HG03095 (cell line): ENCODE measurements around the gene SLC16A7.

Experiments
- ATAC-seq: cut with Tn5 transposase; IDR thresholded peaks from one replicate; pipeline ENCODE4 v1.9.1; 2021; ENCODE audit warnings: moderate library complexity; ENCODE audit not compliant: unreplicated experiment

SLC16A7 gene

DNA sequence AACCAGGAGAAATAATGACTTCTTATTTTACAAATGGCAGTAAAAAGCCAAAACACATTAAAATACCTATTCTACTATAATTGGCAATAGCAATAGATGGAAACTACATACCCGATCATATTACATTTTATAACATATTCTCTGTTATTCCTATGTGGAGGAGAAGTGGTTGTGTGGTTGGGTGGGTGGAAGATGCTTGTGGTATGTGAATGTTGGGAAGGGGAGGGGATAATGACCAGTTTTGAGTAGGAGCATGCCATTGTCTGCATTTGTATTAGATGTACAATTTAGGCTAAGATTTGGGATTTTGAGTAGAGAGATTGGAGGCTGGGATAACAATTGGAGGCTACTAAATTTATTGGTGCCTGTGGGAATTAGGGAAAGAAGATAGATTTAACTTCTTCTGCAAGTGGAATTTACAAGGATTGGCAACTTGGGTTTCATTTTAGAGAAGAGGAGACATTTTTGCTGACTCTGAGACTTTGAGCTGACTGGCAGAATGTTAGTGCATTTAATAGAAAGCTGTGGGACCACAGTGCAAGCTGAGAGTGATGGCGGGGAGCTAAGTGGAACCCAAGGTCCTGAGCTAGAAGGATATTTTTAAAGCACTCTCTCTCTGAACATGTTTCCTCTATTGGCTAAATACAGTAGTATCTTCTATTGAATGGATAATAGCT, 65.2 kb downstream of the SLC16A7 start:
- ATAC-seq = no peak

GRCh38 chr12:59664495-59664894, 68.7 kb downstream of the SLC16A7 start:
- ATAC-seq = no peak

GRCh38 chr12:59665701-59666100, 69.9 kb downstream of the SLC16A7 start:
- ATAC-seq = no peak

DNA sequence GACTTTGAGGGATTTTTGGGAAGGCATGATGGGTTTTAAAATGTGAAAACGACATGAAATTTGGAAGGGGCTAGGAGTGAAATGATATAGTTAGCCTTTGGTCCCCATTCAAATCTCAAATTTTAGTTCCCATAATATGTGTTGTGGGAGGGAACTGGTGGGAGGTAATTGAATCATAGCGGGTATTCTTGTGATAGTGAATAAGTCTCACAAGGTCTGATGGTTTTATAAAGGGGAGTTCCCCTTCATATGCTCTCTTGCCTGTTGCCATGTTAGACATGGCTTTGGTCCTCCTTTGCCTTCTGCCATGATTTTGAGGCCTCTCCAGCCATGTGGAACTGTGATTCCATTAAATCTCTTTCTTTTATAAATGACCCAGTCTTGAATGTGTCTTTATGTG, 72.8 kb downstream of the SLC16A7 start:
- ATAC-seq = no peak

DNA sequence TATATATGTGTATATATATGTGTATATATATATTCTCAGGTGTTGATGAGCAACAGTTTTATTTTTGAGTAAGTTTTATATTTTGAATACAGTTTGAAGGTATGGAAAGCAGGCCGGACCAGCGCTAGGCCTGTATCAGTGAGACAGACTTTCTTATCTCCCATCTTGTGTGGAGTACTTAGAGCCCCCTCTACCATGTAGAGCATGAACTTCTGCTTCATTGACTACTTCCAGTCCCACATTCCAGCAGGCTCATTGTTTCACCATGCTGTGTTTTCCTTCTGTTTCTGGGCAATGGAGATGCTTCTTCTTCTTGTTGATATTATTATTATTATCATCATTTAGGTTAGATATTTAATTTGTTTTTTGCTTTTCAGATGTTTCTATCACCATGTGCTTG, 76.4 kb downstream of the SLC16A7 start:
- ATAC-seq = no peak

- ATAC-seq = no peak
Measured at GRCh38 chr12:59675461-59675860, 79.6 kb downstream of the SLC16A7 start.

DNA sequence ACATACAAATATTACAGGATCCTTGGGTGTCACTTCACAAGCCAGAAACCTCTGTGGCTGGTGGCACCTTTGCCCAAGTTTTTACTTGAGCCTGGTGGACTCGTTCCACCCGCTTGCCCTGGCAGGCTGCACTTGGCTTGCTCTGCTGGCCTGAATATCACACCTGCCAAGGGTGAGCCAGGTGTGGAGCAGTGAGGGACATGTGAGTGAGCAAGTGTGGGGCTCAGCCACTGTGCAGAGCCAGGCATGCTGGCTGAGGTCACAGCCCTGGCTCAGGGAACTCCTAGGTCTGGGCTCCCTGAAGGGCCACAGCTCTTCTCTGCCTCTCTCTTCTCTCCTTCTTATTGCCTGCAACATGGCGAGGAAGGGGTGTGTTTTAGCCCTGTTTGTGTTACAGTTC, 82.0 kb downstream of the SLC16A7 start:
- ATAC-seq = no peak

- ATAC-seq = no peak
Measured at GRCh38 chr12:59678759-59679411, 83.1 kb downstream of the SLC16A7 start.

DNA sequence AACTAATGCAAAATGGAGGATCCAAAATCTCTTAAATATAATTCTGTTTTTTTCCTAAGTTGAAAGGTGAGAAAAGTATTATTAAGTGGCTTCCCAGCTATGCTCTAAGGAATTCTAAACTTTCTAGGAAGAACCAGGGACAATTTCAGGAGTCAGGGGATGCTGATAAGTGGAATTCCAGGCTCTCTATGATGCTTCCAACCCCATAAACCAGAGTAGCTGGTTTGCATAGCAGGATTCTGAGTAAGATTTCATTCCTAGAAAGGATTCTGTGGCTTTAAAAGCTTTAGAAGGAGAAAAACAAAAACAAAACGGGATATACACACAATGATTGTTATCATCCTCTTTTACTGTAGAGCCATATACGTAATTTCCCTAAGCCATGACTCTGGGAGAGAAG, 93.9 kb downstream of the SLC16A7 start:
- ATAC-seq = no peak

- no peak for ATAC-seq
Measured at GRCh38 chr12:59695379-59695778, 99.5 kb downstream of the SLC16A7 start.

DNA sequence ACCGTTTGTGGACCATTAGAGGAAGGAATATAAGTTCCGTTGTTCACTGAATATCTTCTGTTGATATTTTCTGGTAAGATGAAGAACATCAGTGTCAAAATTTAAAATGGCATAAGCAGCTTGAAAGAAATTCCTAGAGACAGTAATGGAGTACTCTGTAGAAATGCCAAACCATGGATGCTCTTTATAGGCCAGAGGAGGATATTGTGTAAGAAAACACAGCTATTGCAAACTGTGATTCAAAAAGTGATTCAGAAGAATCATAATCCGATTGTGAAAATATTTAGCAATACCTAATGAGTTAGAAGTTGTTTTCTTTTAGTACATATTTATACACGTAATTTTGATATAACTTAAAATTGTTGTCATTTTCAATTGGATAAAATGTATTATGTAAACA, 102.8 kb downstream of the SLC16A7 start:
- no peak for ATAC-seq

DNA sequence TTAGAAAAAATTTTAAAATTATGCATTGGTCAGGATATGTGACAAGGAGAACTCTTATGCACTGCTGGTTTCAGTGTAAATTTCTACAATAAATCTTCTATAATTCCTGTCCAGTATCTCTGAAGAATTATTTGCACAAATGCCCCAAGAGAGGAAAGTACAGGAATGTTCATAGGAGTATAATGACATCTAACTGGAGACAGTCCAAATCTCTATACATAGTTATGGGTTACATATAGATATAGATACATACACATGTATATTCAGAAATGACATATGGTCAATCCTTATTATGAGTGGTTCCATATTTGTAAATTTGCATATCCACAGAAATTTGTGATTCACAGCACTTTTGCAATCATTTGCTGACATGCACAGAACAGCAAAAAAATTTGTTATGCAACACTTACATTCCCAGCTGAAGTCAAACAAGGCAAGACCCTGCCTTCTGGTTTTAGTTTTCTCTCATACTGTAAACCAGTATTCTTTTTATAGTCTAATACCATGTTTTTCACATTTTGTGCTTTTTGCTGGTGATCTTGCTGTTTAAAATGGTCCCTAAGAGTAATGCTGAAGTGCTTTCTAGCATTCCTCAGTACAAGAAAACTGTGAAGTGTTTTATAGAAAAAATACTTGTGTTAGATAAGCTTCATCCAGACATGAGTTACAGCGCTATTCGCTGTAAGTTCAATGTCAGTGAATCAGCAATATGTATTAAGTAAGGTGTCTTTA, 103.8 kb downstream of the SLC16A7 start:
- ATAC-seq = no peak

DNA sequence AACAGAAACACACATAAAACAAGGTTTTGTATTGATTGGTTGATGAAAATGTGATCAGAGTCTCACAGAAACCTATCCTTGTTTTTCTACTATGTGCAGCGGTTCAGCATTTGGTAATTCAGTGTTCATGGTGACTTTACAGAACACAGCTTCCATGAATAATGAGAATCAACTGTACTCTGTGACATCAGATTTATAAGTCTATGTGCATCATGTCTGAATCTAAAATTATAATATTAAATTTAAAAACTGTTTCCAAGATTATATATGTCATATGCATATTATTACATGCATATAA, 104.3 kb downstream of the SLC16A7 start:
- no peak for ATAC-seq

- ATAC-seq = no peak
Measured at GRCh38 chr12:59708064-59708463, 112.2 kb downstream of the SLC16A7 start.

GRCh38 chr12:59708484-59708883, 112.7 kb downstream of the SLC16A7 start:
- no peak for ATAC-seq

DNA sequence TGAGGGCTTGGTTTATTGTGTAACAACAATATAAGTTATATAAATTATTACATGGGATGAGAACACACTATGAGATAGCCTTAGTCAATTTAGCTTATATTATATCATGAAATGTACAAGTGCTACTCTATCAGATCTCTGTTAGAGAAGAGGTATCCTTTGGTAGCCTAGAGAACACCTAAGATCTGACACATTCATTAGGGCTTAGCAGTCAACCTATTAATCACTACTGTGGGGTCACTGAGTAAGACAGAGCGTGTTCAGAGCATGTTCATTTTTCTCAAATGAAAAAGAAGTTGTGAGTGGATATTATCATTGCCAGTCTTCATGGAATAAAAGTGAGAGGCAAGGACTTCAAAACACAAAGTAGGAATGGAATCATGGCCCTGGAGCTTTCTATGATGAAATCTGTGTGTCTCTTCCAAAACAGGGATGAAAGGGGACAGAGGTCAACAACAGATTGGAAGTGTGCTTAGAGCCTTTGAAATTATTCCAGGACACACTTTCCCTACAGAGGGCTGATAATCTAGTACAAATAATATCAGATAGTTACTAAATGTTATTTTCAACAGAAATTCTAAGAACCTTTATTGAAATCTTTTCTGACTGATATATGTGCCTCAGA, 114.3 kb downstream of the SLC16A7 start:
- no peak for ATAC-seq

- no peak for ATAC-seq
Measured at GRCh38 chr12:59710964-59711363, 115.1 kb downstream of the SLC16A7 start.

- no peak for ATAC-seq
Measured at GRCh38 chr12:59715434-59715833, 119.6 kb downstream of the SLC16A7 start.

DNA sequence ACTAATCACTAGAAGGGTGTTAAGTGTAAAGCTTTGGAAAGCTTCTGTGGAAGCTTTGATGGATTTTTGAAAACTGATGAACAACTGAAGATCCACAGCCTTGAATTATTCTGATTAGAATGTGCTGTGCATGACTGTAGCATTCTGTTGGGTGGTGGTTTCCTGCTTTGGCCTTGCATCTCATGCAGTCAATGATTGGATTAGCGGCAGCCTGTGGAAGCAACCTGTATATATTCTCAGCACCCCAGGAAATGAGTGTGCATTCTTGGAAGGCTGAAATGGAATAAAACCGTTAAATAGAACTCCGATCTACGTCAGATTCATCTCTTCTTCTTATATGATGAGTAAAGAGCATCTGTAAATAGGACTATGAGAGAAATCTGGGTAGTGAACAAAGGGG, 120.2 kb downstream of the SLC16A7 start:
- no peak for ATAC-seq

DNA sequence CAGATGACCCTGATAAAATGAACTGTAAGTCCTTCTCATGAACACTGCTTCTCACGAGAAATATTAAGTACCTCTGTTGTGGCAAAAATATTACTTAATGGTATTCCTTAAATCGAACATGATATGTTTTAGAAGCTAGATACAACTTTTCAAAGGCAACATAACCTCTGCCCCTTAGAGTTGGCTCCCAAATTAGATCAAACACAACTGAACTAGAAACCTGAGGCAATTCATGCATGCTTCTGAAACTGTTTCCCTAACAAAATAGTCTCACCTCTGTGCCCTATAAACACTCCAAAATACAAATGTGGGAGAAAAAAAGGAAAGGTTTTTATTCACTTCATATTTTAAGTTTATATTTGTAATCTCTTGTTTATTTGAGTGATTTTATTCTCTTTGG, 121.6 kb downstream of the SLC16A7 start:
- no peak for ATAC-seq

DNA sequence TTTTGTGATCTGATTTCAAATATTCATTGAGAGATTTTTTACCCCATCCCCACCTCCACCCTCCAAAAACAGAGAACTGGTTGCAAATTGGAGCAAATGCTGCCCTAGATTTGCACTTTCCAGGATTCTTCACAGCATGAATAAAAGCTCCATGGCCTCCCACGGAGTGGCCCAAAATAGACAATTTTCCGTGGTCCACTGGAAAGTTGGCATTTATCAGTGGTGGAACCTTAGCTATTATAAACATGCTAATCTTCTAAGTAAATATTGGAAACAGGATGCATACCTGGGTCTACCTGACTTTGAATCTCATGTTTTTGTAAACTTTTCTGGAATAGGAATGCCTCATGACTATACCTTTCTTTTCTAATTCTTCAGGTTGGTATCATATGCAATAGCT, 123.9 kb downstream of the SLC16A7 start:
- no peak for ATAC-seq

GRCh38 chr12:59723520-59723919, 127.7 kb downstream of the SLC16A7 start:
- no peak for ATAC-seq
